SK-N-MC (cell line): ENCODE results near the gene SART3.
"Not testable (repeated sequence)": the region's sequence is repeated elsewhere in the genome, so short reads cannot be mapped to it uniquely, and the experiment has no call there.

Experiments used
- EZH2 ChIP-seq: fragments of 200-600 bp; sonication (generic); IDR thresholded peaks from one replicate; pipeline ENCODE4 v1.6.1; 2017; ENCODE audit warnings: antibody characterized with exemption
- FOXP2 ChIP-seq: optimal IDR thresholded peaks from 2 replicates; pipeline ENCODE3; 2011; ENCODE audit warnings: mild to moderate bottlenecking, moderate library complexity; ENCODE audit not compliant: insufficient read depth; ENCODE audit errors: extremely low read length, control extremely low read depth
- POLR2AphosphoS5 ChIP-seq: IDR thresholded peaks from 2 replicates; pipeline ENCODE4 v1.6.1; 2012; ENCODE audit warnings: mild to moderate bottlenecking, low read depth, low read length, borderline replicate concordance

DNA sequence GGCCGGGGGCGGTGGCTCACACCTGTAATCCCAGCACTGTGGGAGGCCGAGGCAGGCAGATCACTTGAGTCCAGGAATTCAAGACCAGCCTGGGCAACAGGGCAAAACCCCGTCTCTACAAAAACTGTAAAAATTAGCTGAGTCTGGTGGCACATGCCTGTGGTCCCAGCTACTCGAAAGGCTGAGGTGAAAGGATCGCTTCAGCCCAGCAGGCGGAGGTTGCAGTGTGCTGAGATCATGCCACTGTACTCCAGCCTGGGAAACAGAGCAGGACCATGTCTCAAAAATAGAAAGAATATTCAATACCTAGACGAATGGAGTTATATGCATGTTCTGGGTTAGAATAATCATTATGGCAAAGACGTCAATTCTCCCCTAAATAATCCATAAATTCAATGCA, 5.6 kb downstream of the SART3 start:
- TF ChIP-seq POLR2AphosphoS5, EZH2, FOXP2: not testable (repeated sequence)
